ENCODE results near the gene CACYBP.
"Not testable (repeated sequence)": the region's sequence is repeated elsewhere in the genome, so short reads cannot be mapped to it uniquely, and the experiment has no call there.

CACYBP gene

DNA sequence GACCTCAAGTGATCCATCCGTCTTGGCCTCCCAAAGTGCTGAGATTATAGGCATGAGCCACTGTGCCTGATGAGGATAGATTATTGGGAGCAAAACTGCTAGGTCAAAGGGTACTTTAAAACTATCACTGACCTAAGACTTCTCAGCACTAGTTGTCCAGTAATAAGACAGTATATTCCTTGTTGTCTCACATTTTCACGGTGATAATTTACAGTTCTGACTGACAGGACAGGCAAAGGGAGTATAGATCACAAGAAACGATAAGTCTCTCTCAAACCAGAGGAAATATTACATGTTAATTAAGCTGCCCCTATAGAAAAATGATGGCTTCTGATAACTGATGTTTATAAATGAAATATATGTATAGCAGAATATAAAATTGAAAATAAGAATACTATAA is 19.8 kb downstream of the CACYBP start:
- no peak for DNase-seq (ENCODE audit: low spot score in 2 of 2)
- peaks cover 43% of the 10 kb centered on the region for H3K4me1 Mint-ChIP-seq
- no peak for ATAC-seq
- peaks cover 78% of the 10 kb centered on the region for H3K36me3 Mint-ChIP-seq
- H3K4me3 Mint-ChIP-seq: no peak overlapping the region
- H3K9me3 Mint-ChIP-seq: peaks cover under 1% of the 10 kb centered on the region
- H3K27ac Mint-ChIP-seq: peak overlapping the region; percentile 41

DNA sequence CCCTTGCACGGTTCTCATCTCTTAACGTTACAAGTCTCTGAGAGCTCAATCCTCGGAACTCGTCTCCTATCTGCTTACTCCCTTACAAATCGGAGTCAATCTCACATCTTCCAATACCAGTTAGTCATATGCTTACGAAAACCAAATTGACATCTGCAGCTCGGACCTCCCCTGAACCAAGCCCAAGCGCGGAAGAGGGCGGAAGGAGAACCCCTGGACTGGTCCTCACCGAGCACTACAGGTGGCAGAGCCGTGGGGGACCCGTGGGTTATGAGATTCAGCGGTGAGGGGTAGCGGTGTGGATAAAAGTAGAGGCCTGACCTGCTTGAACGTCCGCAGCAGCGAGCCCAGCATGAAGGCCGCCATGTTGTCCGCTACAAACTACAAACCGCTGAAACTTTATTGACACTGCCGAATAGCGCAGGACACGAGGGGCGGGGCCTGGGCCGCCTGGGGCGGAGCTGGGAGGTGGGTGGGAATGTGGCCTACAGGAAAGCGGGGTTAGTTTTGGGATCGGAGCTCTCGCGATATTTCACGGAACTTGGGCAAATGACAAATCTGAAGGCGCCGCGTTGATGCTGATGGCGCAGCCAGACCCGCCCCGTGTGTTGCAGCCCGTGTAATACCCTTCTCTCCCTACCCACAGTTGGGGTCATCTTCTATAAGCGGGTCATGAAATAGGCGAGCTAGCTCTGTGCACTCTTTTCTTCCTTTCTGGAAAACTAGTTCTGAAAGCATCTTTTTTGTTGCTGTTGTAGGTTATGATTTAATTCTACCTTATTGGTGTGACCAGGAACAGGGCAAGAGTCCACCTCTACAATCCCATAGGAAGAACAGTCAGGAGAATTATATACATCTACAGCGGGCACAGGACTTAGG is 23.5 kb downstream of the CACYBP start, which contains the start of gene MRPS14:
TSS of gene MRPS14 (minus strand) at position 383 of the 879 bp plus-strand sequence. CDS start at position 366, 17 bp downstream.
- peak; percentile 89 to 98 for DNase-seq (ENCODE audit: low spot score in 2 of 2)
- peaks cover 40% of the 10 kb centered on the region for H3K36me3 Mint-ChIP-seq
- H3K4me3 Mint-ChIP-seq: peak within 1 kb of the TSS; percentile 84
- H3K9me3 Mint-ChIP-seq: peaks cover 5% of the 10 kb centered on the region
- peak within 1 kb of the TSS; percentile 95 for H3K27ac Mint-ChIP-seq
- peak; percentile 94 for ATAC-seq
- H3K4me1 Mint-ChIP-seq: peaks cover 26% of the 10 kb centered on the region

DNA sequence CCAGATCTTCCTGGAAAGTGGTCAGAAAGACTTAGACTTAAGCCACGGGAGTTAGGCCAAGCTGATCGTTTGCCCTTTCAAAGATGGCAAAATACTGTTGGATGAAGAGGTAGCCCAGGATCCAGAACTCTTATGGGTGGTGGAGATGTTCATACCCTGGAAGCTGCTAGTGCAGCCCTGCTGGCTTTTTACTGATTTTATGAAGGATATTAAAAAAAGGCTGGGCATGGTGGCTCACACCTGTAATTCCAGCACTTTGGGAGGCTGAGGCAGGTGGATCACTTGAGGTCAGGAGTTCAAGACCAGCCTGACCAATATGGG is 24.1 kb downstream of the CACYBP start:
- not testable (repeated sequence) for ATAC-seq; H3K9me3 Mint-ChIP-seq; DNase-seq (ENCODE audit: low spot score in 2 of 2)
- H3K4me1 Mint-ChIP-seq: peaks cover 26% of the 10 kb centered on the region
- H3K4me3 Mint-ChIP-seq: peak overlapping the region; percentile 84
- peaks cover 34% of the 10 kb centered on the region for H3K36me3 Mint-ChIP-seq
- H3K27ac Mint-ChIP-seq: peak overlapping the region; percentile 95

DNA sequence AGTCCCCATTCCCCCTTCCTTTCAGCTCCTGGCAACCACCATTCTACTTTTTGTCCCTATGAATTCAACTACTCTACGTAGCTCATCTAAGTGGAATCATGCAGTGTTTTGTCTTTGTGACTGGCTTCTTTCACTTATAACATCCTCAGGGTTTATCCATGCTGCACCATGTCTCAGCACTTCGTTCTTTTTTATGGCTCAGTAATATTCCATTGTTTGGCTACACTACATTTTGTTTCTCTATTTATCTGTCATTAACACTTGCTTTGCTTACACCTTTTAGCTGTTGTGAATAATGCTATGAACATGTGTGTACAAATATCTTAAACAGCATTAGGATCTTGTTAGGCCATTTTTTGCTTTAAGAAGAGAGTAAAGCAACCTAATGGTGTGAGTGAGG is 25.0 kb downstream of the CACYBP start:
- no peak for DNase-seq (ENCODE audit: low spot score in 2 of 2)
- H3K4me3 Mint-ChIP-seq: peak overlapping the region; percentile 84
- ATAC-seq: no peak
- peaks cover 37% of the 10 kb centered on the region for H3K36me3 Mint-ChIP-seq
- peaks cover 33% of the 10 kb centered on the region for H3K4me1 Mint-ChIP-seq
- no peak overlapping the region for H3K27ac Mint-ChIP-seq
- peaks cover 5% of the 10 kb centered on the region for H3K9me3 Mint-ChIP-seq

DNA sequence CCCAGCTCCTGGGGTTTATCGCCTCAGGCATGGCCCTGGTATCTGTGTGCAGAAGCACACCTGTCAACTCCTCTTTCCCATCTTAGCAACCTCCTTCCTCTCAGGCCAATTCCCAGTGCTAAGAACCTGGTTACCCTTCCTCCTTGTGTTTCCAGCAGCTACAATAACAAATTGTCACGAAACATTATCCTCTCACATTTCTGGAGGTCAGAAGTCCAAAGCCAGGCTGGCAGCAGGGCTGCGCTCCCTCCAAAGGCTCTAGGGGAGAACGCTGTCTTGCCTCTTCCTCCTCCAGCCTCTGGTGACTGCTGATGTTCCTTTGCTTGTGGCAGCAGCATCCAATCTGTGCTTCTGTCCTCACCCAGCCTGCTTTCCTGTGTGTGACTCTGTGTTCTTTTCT is 34.2 kb downstream of the CACYBP start:
- Mint-ChIP-seq H3K4me3 (no peak overlapping the region), H3K27ac (no peak overlapping the region), H3K36me3 (peaks cover 9% of the 10 kb centered on the region), H3K9me3 (no peaks in the 10 kb centered on the region), H3K4me1 (peaks cover 9% of the 10 kb centered on the region)
- ATAC-seq (no peak), DNase-seq (ENCODE audit: low spot score in 2 of 2) (no peak)

DNA sequence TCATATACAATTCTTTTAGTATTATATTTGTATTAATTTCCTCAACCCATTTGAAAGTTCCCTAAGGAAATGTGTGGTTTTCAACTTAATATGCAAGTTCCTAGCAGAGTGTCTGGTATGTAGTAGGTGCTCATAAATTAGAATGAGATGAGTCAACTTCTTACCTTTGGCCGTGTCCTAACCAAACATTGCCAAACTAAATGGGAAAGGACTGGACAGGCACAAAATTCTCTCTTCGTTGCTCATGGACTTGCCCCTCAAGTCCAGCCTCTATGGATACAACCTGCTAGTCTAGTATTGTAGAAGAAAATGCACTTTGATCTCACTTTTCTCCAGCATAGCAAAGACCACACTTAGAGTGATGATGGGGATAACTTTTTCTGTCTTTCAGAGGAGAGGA is 35.0 kb downstream of the CACYBP start:
- DNase-seq (ENCODE audit: low spot score in 2 of 2) (no peak), ATAC-seq (no peak)
- H3K4me1 Mint-ChIP-seq: peaks cover 1% of the 10 kb centered on the region
- H3K4me3 Mint-ChIP-seq: no peak overlapping the region
- no peaks in the 10 kb centered on the region for H3K9me3 Mint-ChIP-seq
- no peak overlapping the region for H3K27ac Mint-ChIP-seq
- peaks cover 1% of the 10 kb centered on the region for H3K36me3 Mint-ChIP-seq

DNA sequence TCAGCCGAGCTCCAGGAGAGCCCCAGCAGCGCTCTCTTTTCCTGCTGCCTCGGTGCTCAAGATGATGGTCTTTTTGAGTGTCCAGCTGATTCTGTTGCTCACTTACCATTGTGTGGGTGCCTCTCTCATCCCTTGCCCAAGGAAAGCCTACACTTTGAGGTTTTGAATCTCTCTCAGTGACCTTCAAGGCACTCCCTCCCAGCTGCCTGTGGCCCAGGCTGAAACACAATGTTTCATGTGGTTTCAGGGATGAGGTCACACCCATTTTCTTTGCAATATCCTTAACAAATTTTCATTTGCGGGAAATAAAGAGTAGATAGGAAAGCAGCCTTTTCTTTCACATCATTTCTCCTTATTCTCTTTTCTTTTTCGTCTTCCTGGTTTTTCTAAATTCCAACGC is 36.1 kb downstream of the CACYBP start:
- Mint-ChIP-seq H3K27ac (no peak overlapping the region), H3K4me3 (no peak overlapping the region), H3K36me3 (no peaks in the 10 kb centered on the region), H3K4me1 (no peaks in the 10 kb centered on the region), H3K9me3 (no peaks in the 10 kb centered on the region)
- no peak for ATAC-seq
- no peak for DNase-seq (ENCODE audit: low spot score in 2 of 2)

DNA sequence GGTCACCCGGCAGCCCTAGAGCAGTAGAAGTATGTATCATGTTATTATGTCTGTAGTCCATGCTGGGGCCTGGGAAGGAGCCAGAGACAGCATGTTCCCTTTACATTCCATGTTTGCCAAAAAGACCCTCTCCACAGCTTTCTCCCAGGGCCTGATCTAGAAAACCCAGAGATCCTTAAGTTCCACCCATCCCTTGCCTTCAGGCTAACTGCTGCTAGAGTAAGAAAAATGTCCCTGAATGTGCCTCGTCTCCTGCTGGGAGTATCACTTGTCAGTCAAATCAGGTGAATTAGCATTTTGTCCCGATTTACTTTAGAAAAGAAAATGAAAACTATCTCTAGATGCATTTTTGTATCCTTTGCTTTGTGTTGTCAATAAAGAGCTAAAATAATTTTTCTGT is 36.7 kb downstream of the CACYBP start:
- no peaks in the 10 kb centered on the region for H3K36me3 Mint-ChIP-seq
- H3K4me3 Mint-ChIP-seq: no peak overlapping the region
- ATAC-seq: no peak
- no peak overlapping the region for H3K27ac Mint-ChIP-seq
- H3K9me3 Mint-ChIP-seq: no peaks in the 10 kb centered on the region
- H3K4me1 Mint-ChIP-seq: no peaks in the 10 kb centered on the region
- DNase-seq (ENCODE audit: low spot score in 2 of 2): no peak

DNA sequence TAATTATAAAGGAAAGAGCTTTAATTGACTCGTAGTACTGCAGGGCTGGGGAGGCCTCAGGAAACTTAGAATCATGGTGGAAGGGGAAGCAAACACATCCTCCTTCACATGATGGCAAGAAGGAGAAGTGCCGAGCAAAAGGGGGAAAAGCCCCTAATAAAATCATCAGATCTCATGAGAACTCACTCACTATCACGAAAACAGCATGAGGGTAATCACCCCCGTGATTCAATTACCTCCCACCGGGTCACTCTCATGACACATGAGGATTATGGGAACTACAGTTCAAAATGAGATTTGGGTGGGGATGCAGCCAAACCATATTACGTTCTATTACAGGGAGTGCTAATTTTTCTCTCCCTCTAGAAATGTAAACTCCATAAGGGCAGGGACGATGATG is 37.7 kb downstream of the CACYBP start:
- no peaks in the 10 kb centered on the region for H3K4me1 Mint-ChIP-seq
- H3K36me3 Mint-ChIP-seq: no peaks in the 10 kb centered on the region
- H3K4me3 Mint-ChIP-seq: no peak overlapping the region
- no peak for DNase-seq (ENCODE audit: low spot score in 2 of 2)
- no peaks in the 10 kb centered on the region for H3K9me3 Mint-ChIP-seq
- ATAC-seq: no peak
- no peak overlapping the region for H3K27ac Mint-ChIP-seq

DNA sequence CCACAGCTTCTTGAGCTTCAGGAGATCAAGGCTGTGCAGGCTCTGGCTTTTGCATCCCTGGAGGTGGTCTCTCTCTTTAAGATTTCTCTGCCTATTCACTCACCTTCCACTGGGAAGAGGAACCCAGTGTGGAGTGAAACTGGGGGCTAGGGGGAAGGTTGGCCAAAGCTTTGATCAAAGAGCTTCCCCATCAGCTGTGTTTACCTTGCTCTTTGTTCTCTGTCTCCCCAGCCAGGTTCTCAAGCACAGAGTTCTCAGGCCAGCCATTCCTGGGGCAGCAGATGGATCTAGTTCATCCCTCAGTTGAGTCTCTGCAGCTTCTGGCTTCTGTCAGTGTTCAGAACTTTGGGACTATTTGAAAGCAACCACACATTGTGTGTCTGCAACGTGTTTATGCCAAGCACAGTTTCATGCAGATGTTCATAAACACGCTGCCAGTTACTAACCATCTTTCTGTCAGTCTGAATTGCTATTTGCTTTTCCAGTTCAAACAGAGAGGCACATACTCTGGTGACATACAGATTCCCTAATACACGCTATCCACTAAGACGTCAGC is 40.7 kb downstream of the CACYBP start:
- H3K4me3 Mint-ChIP-seq: no peak overlapping the region
- DNase-seq (ENCODE audit: low spot score in 2 of 2) (no peak), ATAC-seq (no peak)
- no peak overlapping the region for H3K27ac Mint-ChIP-seq
- no peaks in the 10 kb centered on the region for H3K36me3 Mint-ChIP-seq
- no peaks in the 10 kb centered on the region for H3K9me3 Mint-ChIP-seq
- no peaks in the 10 kb centered on the region for H3K4me1 Mint-ChIP-seq

DNA sequence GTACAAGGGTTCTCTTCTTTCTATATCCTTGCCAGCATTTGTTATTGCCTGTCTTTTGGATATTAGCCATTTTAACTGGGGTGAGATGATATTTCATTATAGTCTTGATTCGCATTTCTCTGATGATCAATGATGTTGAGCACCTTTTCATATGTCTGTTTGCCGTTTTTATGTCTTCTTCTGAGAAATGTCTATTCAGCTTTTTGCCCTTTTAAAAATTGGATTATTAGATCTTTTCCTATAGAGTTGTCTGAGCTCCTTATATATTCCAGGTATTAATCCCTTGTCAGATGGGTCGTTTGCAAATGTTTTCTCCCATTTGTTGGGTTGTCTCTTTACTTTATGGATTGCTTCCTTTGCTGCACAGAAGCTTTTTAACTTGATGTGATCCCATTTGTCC is 42.9 kb downstream of the CACYBP start:
- Mint-ChIP-seq H3K4me3 (no peak overlapping the region), H3K9me3 (no peaks in the 10 kb centered on the region), H3K4me1 (no peaks in the 10 kb centered on the region), H3K27ac (no peak overlapping the region), H3K36me3 (no peaks in the 10 kb centered on the region)
- no peak for ATAC-seq
- DNase-seq (ENCODE audit: low spot score in 2 of 2): no peak

DNA sequence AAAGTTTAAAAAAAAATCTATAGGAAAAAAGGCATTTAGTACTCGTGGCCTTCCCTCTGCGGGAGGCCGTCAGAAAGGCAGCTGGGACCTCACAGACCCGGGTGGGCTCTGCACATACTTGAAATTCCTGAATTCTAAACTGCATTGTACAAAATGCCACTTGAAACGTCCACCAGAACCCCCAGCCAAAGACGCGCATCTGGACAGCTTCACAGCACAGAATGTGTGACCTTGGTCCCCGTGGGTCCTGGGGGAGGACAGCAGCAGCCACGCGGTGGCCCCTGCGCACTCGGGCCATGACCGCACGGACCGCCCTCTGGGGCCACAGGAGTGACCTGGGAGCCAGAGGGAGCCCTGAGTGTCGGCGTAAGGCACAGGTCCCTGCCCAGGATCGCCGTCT is 44.1 kb downstream of the CACYBP start:
- no peak for DNase-seq (ENCODE audit: low spot score in 2 of 2)
- H3K4me3 Mint-ChIP-seq: no peak overlapping the region
- no peaks in the 10 kb centered on the region for H3K9me3 Mint-ChIP-seq

DNA sequence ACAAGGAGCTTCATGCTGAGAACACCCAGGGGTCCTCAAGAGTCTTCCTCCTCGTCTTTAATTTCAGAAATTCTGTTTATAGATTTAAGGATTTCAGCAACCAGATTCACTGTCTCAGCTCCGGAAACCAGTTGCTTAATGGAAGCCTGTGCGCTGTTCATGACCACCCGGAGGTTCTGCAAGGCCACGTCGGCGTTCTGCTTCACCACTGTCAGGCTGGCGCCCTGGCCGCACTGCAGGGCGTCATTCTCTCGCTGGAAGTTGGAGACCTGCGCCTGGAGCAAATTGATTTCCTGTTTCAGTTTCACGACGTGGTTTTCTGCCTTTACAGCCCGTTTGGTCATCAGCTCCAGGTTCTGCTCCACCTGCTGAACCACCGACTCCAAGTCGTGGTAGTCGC is 44.8 kb downstream of the CACYBP start:
- H3K4me3 Mint-ChIP-seq; H3K27ac Mint-ChIP-seq; H3K4me1 Mint-ChIP-seq; ATAC-seq; H3K9me3 Mint-ChIP-seq; DNase-seq (ENCODE audit: low spot score in 2 of 2); H3K36me3 Mint-ChIP-seq: not testable (repeated sequence)

More for the DNA sequence above, 44.1 kb downstream of the CACYBP start:
- no peak overlapping the region for H3K27ac Mint-ChIP-seq
- H3K4me1 Mint-ChIP-seq: no peaks in the 10 kb centered on the region
- H3K36me3 Mint-ChIP-seq: no peaks in the 10 kb centered on the region
- no peak for ATAC-seq

DNA sequence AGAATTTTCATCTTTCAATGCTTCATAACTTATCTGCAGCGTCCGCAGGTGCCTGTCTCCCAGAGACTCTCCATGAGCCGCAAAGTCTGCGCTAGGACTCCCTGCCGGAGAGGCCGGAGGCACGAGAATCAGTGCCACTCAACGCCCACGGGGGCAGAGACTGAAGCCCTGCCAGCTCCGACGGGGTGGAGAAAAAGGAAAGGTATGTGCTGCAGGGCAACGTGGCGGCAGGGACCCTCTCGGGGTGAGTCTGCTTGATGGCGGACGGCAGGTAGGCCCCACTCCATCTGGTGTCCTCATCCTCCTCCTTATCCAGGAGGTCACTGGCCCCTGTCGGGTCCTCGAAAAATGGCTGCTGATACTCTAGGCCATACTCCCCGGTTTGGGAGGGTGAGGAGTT is 45.4 kb downstream of the CACYBP start:
- Mint-ChIP-seq H3K4me3 (no peak overlapping the region), H3K4me1 (no peaks in the 10 kb centered on the region), H3K9me3 (no peaks in the 10 kb centered on the region), H3K36me3 (no peaks in the 10 kb centered on the region), H3K27ac (no peak overlapping the region)
- no peak for DNase-seq (ENCODE audit: low spot score in 2 of 2)
- ATAC-seq: no peak

DNA sequence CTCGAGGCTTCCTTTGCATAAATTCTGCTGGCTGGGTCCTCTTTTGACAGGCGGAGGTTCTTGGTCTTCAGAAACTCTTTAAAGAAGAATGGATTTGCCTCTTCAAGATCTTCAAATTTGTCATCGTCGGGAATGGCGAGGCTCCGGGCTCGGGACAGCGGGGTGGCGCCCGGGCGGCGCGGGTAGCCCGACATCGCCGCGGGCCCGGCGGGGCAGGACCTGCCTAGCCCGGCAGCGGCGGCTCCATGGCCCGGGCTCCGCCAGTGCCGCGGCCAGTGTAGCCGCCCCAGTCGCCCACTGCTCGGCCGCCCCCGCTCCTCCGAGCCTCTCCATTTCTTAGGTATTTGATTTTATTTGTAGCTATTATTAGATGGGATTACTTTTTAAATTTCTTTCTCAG is 45.8 kb downstream of the CACYBP start:
- Mint-ChIP-seq H3K4me3 (no peak overlapping the region), H3K9me3 (no peaks in the 10 kb centered on the region), H3K36me3 (no peaks in the 10 kb centered on the region), H3K27ac (no peak overlapping the region), H3K4me1 (no peaks in the 10 kb centered on the region)
- DNase-seq (ENCODE audit: low spot score in 2 of 2): no peak
- no peak for ATAC-seq

DNA sequence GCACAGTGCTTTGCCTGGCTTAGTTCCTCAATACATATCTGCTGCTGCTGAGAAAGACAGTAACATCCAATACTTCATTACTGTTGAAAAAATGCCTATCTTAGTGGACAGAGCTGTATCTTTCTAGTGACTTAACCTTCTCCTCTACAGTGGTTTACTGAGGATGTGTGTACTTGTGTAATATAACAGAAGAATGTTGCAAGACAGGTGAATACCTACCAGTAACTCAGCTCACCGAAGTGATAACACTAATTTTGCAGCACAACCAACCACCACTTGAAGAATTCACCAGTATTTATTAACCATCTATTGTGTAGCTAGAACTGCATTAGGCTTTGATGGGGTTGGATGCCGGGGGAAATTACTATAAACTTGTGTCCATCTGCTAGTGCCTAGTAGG is 51.2 kb downstream of the CACYBP start:
- DNase-seq (ENCODE audit: low spot score in 2 of 2): no peak
- ATAC-seq: no peak
- H3K4me3 Mint-ChIP-seq: no peak overlapping the region
- H3K27ac Mint-ChIP-seq: no peak overlapping the region
- no peaks in the 10 kb centered on the region for H3K4me1 Mint-ChIP-seq
- no peaks in the 10 kb centered on the region for H3K36me3 Mint-ChIP-seq
- no peaks in the 10 kb centered on the region for H3K9me3 Mint-ChIP-seq
